CD4-positive, alpha-beta T cell treated with Interleukin-6 at 100 ng/mL for 8 hours (primary cell): ENCODE results near the gene DPM3.
"Not testable (repeated sequence)": the region's sequence is repeated elsewhere in the genome, so short reads cannot be mapped to it uniquely, and the experiment has no call there.

Experiments
- DNase-seq: peaks from one replicate; pipeline ENCODE4 v3.0.0-alpha.2; 2020; ENCODE audit warnings: mixed read lengths, low spot score

Gene DPM3

GRCh38 chr1:155175281-155175926, 35.1 kb upstream of the DPM3 start:
- no peak for DNase-seq

DNA sequence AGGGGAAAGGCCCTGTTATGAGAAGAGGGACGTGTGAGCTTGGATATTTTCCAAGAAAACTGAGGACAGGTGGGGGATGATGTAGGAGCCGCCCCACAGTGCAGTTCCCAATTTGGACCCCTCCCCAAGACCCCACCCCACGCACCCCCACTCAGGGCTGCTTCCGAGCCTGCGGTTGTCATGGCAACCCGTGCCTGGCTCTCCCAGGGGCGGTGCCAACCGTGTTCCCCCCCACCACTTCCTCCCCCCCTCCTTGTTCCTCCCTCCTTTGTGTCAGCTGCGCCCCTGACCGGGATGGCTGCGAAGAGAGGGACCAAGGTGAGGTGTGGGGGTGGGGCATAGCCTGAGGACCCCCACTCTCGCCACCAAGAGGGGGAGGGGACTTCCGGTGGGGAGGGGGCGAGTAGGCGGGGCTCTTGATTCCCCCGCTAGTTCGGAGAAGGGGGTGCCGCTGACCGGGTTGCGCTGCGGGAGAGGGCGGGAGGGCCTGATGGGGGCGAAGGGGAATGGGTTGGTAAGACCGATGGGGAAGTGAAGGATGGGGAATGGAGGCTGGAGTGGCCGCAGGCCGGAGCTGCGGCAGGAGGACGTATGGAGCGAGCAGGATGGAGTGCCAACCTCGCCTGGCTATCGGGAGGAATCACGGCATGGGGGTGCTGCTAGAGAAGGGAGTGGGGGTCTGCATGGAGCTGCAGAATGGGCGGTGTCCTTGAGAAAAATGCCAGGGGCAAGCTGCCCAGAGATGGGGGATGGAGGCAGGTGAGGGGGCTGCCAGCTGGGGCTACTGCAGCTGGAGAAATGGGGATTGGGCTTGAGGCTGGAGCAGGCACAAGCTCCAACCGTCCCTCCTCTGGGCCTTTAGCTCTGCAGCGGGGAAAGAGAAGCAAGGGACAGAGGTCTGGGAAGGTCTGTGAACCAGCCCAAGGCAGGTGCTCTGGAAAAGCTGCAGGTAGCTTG, 34.3 kb upstream of the DPM3 start:
- DNase-seq: peak; percentile 70

- peak; percentile 70 for DNase-seq
Observed at GRCh38 chr1:155173478-155174323, 33.4 kb upstream of the DPM3 start, which contains the start of gene TRIM46. Gene TRIM46 (plus strand): TSS chr1:155173849. CDS start chr1:155173967, 118 bp downstream.

- peak; percentile 95 for DNase-seq
Observed at GRCh38 chr1:155172732-155173477, 32.6 kb upstream of the DPM3 start, which contains the start of gene KRTCAP2. Gene KRTCAP2 (minus strand): TSS chr1:155173304. CDS start chr1:155173224, 80 bp downstream.

DNA sequence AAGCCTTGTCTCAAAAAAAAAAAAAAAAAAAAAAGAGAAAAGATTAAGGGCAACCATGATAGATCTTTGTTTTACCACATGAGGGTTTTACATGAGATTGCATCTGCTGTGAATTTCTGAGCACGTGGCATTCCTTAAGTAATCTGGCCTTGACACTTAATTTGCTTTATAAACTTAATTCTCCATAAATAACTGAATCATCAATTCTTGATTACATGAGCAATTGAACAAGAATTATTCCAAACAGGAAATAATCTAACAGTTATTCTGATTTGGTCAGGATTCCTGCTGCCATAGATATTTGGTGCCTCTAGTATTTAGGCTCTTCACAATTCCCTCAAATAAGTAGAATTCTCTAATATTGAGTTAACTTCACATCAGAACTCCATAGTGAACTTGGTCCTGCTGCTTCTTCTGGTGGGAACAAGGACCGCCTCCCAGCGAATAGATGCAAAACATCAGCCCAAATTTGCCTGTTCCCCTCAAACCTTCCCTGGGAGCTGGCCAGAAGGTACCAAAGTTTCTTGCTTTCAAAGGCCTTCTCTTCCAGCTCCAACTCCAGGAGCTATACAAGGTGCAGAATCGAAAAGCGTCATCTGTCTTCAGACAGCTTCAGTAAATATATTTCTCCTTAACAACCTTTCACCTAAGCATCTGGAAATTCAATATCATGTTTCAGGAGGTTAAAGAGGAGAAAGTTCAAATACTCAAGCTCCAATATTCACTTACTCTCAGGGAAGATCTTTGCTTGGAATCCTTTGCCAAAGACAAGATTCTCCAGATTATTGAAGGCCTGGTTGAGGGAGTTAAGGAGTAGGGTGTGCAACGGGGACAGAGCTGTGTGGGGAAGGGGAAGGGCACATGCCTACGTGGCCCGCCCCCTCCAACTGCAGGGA, 31.8 kb upstream of the DPM3 start:
- no peak for DNase-seq

GRCh38 chr1:155170806-155171205, 30.5 kb upstream of the DPM3 start:
- DNase-seq: no peak

DNA sequence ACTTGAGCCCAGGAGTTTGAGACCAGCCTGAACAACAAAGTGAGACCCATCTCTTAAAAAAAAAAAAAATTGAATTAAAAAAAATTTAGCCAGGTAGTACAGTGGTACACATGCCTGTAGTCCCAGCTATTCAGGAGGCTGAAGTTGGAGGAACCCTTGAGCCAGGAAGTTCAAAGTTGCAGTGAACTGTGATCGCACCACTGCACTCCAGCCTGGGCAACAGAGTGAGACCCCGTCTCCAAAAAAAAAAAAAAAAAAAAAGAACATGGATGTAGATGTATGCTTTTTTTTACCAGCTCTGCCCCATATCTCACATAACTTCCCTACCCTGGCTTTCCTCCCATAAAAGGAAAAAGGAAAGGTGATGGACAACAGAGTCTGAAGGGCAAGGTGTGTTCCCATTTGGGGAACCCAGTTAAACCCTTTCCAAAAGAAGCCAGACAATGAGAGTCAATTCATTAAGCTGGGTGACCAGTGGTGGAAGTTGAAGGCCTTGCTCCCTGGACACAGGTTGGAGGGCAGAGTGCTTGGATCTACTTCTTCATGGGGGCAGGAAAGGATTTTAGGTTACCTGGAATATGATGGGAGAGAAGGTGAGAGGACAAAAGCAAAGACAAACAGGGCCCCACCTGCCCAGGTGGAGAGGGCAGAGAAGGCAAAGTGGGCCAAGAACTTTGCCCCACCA, 29.9 kb upstream of the DPM3 start:
- no peak for DNase-seq

- DNase-seq: no peak
Observed at GRCh38 chr1:155169541-155169940, 29.2 kb upstream of the DPM3 start.

GRCh38 chr1:155168456-155169210, 28.3 kb upstream of the DPM3 start:
- no peak for DNase-seq

GRCh38 chr1:155168105-155168445, 27.7 kb upstream of the DPM3 start:
- not testable (repeated sequence) for DNase-seq

GRCh38 chr1:155167166-155168104, 27.1 kb upstream of the DPM3 start:
- peak; percentile 86 for DNase-seq

GRCh38 chr1:155166471-155167165, 26.3 kb upstream of the DPM3 start:
- DNase-seq: no peak

DNA sequence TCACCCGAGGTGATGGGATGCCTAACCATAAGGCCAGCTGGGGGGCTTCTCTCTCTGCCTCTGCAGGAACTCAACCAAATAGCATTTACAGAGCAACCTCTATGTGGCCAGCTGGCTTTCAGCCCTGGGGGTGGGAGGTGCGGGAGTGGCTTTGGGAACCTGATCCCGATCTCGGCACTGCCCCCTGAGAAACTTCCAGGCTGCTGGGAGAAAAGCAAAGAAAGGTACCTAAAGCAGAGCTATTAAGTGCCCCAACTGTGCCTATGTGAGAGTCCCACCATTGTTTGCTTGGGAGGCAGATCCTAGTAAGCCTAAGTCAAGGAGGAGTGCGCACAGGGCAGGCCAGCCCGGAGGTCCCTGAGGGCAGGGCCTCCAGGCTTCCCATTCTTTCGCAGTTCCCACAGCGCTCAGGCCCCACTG, 25.7 kb upstream of the DPM3 start:
- DNase-seq: no peak

GRCh38 chr1:155164625-155165024, 24.3 kb upstream of the DPM3 start:
- not testable (repeated sequence) for DNase-seq

DNA sequence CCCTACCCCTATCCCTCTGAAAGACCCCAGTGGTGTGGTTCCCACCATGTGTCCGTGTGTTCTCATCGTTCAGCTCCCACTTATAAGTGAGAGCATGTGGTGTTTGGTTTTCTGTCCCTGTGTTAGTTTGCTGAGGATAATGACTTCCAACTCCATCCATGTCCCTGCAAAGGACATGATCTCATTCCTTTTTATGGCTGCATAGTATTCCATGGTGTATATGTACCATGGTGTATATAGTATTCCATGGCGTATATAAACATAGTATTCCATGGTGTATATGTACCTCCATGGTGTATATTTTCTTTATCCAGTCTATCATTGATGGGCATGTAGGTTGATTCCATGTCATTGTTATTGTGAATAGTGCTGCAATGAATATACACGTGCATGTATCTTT, 23.5 kb upstream of the DPM3 start:
- not testable (repeated sequence) for DNase-seq

GRCh38 chr1:155162631-155163030, 22.3 kb upstream of the DPM3 start:
- not testable (repeated sequence) for DNase-seq

DNA sequence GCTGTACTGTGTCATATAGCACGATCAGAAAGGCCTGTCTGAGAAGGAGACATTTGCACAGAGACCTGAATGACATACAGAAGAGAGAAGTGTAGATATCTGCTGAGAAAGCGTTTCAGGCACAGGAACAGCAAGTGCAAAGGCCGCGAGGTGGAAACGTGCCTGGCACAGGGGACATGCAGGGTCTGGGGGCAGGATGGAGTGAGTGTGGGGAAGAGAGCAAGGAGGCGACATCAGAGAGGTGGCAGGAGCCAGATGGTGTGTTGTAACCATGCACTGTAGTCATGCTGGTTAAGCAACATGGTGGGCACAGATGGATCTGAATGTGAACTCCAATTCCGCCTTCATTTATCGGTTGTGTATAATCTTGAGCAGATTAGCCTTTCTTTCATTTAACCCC, 19.8 kb upstream of the DPM3 start:
- no peak for DNase-seq
